Spleen (tissue), 11 donors: ENCODE data around the gene SPATA22. TPM values are rescaled to one million over a fixed set of nuclear protein-coding genes. Genes with fewer than 3 reads are reported as not detected.
"Not testable (repeated sequence)": the region's sequence is repeated elsewhere in the genome, so short reads cannot be mapped to it uniquely, and the experiment has no call there.

Experiments
- DNase-seq: peaks from one replicate; pipeline ENCODE4 v3.0.0-alpha.2; 2020
- H3K27ac ChIP-seq, 8 donors: fragments of 200-600 bp; sonication (generic) in 7 of 8; 1 replicate in 4 of 8; 2 replicates in 4 of 8; pipeline versions ENCODE4 v1.5.0 to v1.8.0; 2016 to 2021; ENCODE audit warnings: inconsistent platforms in 4 of 8, mild to moderate bottlenecking in 4 of 8, moderate library complexity in 1 of 8
- H3K27me3 ChIP-seq, 7 donors: fragments of 200-600 bp; sonication (generic) in 6 of 7; replicated peaks in 1 of 7; 1 replicate in 4 of 7; 2 replicates in 3 of 7; pipeline versions ENCODE4 v1.5.0 to v1.8.0; 2016 to 2021; ENCODE audit warnings: inconsistent platforms in 3 of 7, mild to moderate bottlenecking in 1 of 7
- H3K36me3 ChIP-seq, 6 donors: fragments of 200-600 bp; sonication (generic) in 5 of 6; 1 replicate in 4 of 6; 2 replicates in 2 of 6; pipeline versions ENCODE4 v1.5.0 to v1.8.0; 2016 to 2021; ENCODE audit warnings: inconsistent platforms in 2 of 6
- H3K4me1 ChIP-seq, 6 donors: fragments of 200-600 bp; sonication (generic) in 5 of 6; 1 replicate in 3 of 6; 2 replicates in 3 of 6; pipeline versions ENCODE4 v1.5.0 to v1.8.0; 2016 to 2021; ENCODE audit warnings: inconsistent platforms in 3 of 6
- H3K4me3 ChIP-seq, 8 donors: fragments of 200-600 bp; sonication (generic) in 7 of 8; 1 replicate in 4 of 8; 2 replicates in 4 of 8; pipeline versions ENCODE4 v1.5.0 to v1.8.0; 2016 to 2021; ENCODE audit warnings: inconsistent platforms in 4 of 8, mild to moderate bottlenecking in 4 of 8, moderate library complexity in 2 of 8
- H3K9me3 ChIP-seq, 8 donors: fragments of 200-600 bp; sonication (generic) in 7 of 8; 1 replicate in 4 of 8; 2 replicates in 4 of 8; pipeline versions ENCODE4 v1.5.0 to v1.8.0; 2016 to 2021; ENCODE audit warnings: inconsistent platforms in 4 of 8
- CTCF ChIP-seq, 11 experiments: fragments of 200-600 bp in 7 of 11; fragments of 450-650 bp in 4 of 11; sonication (generic) in 4 of 11; IDR thresholded peaks in 8 of 11; conservative IDR thresholded peaks in 3 of 11; 1 replicate in 7 of 11; 2 replicates in 4 of 11; pipeline versions ENCODE4 v1.4.0 to v1.8.0; 2016 to 2021; ENCODE audit warnings: antibody characterized with exemption in 11 of 11, inconsistent platforms in 4 of 11, mild to moderate bottlenecking in 1 of 11
- POLR2A ChIP-seq, 3 donors: fragments of 450-650 bp; IDR thresholded peaks; one replicate each; pipeline ENCODE4 v1.5.1; 2017; ENCODE audit warnings: antibody characterized with exemption in 3 of 3, mild to moderate bottlenecking in 1 of 3
- POLR2AphosphoS5 ChIP-seq, 3 donors: sonication (generic); formaldehyde crosslinking; IDR thresholded peaks; one replicate each; pipeline ENCODE4 v1.5.1; 2017; ENCODE audit warnings: antibody characterized with exemption in 3 of 3
- WGBS, 5 donors: extraction: QIAGEN DNeasy Blood & Tissue Kit in 3 of 5; methylation state at CpG; one replicate each; pipeline versions ENCODE4 v1.1.5 to v1.1.7; 2013 to 2018; 5-methylcytosine and 5-hydroxymethylcytosine counted together
- intact Hi-C: fragments of 100-400 bp; cut with DNase I; formaldehyde crosslinking; loops from one replicate; pipeline ENCODE4 v1.15.0; 2023; ENCODE audit warnings: low total_unique reads
- polyA plus RNA-seq, 3 donors: library from polyadenylated mRNA; stranded (reverse); fragments of 200-250 nt; gene quantifications; one replicate each; pipeline ENCODE4 v1.2.1, GENCODE V29; 2013
- total RNA-seq, 7 donors: library from RNA; depleted of rRNA in 3 of 7; stranded (reverse); fragments of >200 nt in 3 of 7; fragmentation: NEBNext Ultra II Directional in 4 of 7; extraction: Animal tissue kit (Norgen Biotek cat#: 25700) in 4 of 7; gene quantifications; one replicate each; pipeline versions ENCODE4 v1.1.0 to v1.2.1, GENCODE V29; 2016 to 2021
- donor health status: healthy with polysubstance abuse.
- donor health status: DM: no; HTN: no; CAD: no; lungs with moderate emphysema.
- donor health status: DM: no; HTN: no; CAD: no.
- donor health status: Bipolar disorder and iron deficiency.
- donor health status: healthy.
- donor health status: DM: no; HTN: no; CAD: no.
- donor health status: DM: yes; HTN: yes; CAD: no.

Gene SPATA22
- total and polyA plus RNA-seq, 10 donors = 0.22 to 0.80 (median 0.39) TPM; not detected in 6

GRCh38 chr17:3474212-3474611, 2.6 kb upstream of the SPATA22 start:
- H3K4me3 ChIP-seq = no peak overlapping the region
- intact Hi-C loops = no loop called here
- H3K36me3 ChIP-seq = no peaks in the 10 kb centered on the region
- H3K27me3 ChIP-seq = peaks cover 0 to 4% (median 0%) of the 10 kb centered on the region in 7 donors
- WGBS, 5 donors = 44 to 62% (median 47%) methylated on average over 3 of the region's 3 CpGs
- H3K4me1 ChIP-seq = peaks cover 0 to 11% (median 0%) of the 10 kb centered on the region in 6 donors
- H3K9me3 ChIP-seq = peaks cover 0 to 3% (median 0%) of the 10 kb centered on the region in 8 donors
- peak overlapping the region in 2 of 8 donors; percentile 25 to 64 for H3K27ac ChIP-seq
- no peak for DNase-seq
- no peak for TF ChIP-seq POLR2A (IDR thresholded peaks at IDR 0.05)
- no peak for TF ChIP-seq CTCF (IDR thresholded peaks at IDR 0.05 in 8 of 11, conservative IDR thresholded peaks at IDR 0.05 in 3 of 11)
- TF ChIP-seq POLR2AphosphoS5 (IDR thresholded peaks at IDR 0.05) = no peak

- no peaks in the 10 kb centered on the region for H3K36me3 ChIP-seq
- WGBS, 5 donors = 84 to 95% (median 90%) methylated on average over 21 of the region's 21 CpGs
- H3K27ac ChIP-seq = no peak overlapping the region
- H3K27me3 ChIP-seq = no peaks in the 10 kb centered on the region
- H3K4me1 ChIP-seq = peaks cover 0 to 11% (median 0%) of the 10 kb centered on the region in 6 donors
- DNase-seq = no peak
- TF ChIP-seq POLR2A (IDR thresholded peaks at IDR 0.05) (no peak), POLR2AphosphoS5 (IDR thresholded peaks at IDR 0.05) (no peak), CTCF (IDR thresholded peaks at IDR 0.05 in 8 of 11, conservative IDR thresholded peaks at IDR 0.05 in 3 of 11) (no peak)
- H3K4me3 ChIP-seq = no peak overlapping the region
- H3K9me3 ChIP-seq = peaks cover 0 to 3% (median 0%) of the 10 kb centered on the region in 8 donors
- intact Hi-C loops = no loop called here
These were observed 518 bp upstream of the SPATA22 start for GRCh38 chr17:3472137-3472536.

GRCh38 chr17:3469529-3469928, 2.1 kb downstream of the SPATA22 start:
- intact Hi-C loops = no loop called here
- H3K27ac ChIP-seq = no peak overlapping the region
- 65 to 78% (median 70%) methylated on average over 5 of the region's 5 CpGs for whole genome bisulfite sequencing, 5 donors
- no peaks in the 10 kb centered on the region for H3K36me3 ChIP-seq
- H3K4me3 ChIP-seq = no peak overlapping the region
- no peak for DNase-seq
- no peak for TF ChIP-seq POLR2A (IDR thresholded peaks at IDR 0.05)
- TF ChIP-seq POLR2AphosphoS5 (IDR thresholded peaks at IDR 0.05) = no peak
- H3K9me3 ChIP-seq = peaks cover 0 to 3% (median 0%) of the 10 kb centered on the region in 8 donors
- H3K27me3 ChIP-seq = no peaks in the 10 kb centered on the region
- peaks cover 0 to 1% (median 0%) of the 10 kb centered on the region in 6 donors for H3K4me1 ChIP-seq

GRCh38 chr17:3466355-3466754, 5.3 kb downstream of the SPATA22 start:
- DNase-seq, H3K4me3 ChIP-seq, H3K27ac ChIP-seq, intact Hi-C loops, H3K36me3 ChIP-seq, H3K4me1 ChIP-seq, H3K27me3 ChIP-seq, H3K9me3 ChIP-seq: not testable (repeated sequence)
- WGBS, 5 donors = 63 to 92% (median 80%) methylated on average over 1 of the region's 1 CpG

- 40 to 58% (median 46%) methylated on average over 2 of the region's 2 CpGs for WGBS, 5 donors
- H3K27me3 ChIP-seq = peaks cover 0 to 7% (median 0%) of the 10 kb centered on the region in 7 donors
- intact Hi-C loops = no loop called here
- no peaks in the 10 kb centered on the region for H3K4me1 ChIP-seq
- H3K9me3 ChIP-seq = no peaks in the 10 kb centered on the region
- H3K36me3 ChIP-seq = no peaks in the 10 kb centered on the region
- H3K27ac ChIP-seq = no peak overlapping the region
- H3K4me3 ChIP-seq = no peak overlapping the region
- DNase-seq = no peak
- TF ChIP-seq POLR2A (IDR thresholded peaks at IDR 0.05) = no peak
- no peak for TF ChIP-seq POLR2AphosphoS5 (IDR thresholded peaks at IDR 0.05)
- TF ChIP-seq CTCF (IDR thresholded peaks at IDR 0.05 in 8 of 11, conservative IDR thresholded peaks at IDR 0.05 in 3 of 11) = no peak
These were observed 23.5 kb downstream of the SPATA22 start for GRCh38 chr17:3448059-3448665.
